ENCODE results near the gene GABRD.
A peak's percentile ranks its signal among the peaks of the same experiment; 100 is the strongest.

The GABRD gene

GRCh38 chr1:2039251-2039650 is 20.1 kb downstream of the GABRD start:
- no peak for DNase-seq

DNA sequence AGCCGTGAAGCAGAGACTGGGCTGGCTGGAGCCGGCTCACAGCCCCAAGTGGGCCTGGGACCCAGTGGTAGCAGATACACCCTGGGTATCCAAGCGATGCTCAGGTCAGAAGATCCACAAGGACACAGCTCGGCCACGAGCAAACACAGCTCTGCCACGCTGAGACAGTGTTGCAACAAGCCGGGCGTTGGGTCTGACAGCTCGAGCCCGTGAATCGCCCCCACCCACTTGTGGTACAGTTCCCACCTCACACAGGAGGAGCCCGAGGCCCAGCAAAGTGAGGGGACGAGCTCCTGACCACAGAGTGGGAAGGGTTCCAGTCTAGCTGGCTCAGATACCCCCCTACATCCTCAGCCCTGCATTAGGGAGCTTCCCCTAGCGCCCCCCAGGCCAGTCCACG is 22.2 kb downstream of the GABRD start:
- no peak for DNase-seq

GRCh38 chr1:2041887-2042286 is 22.7 kb downstream of the GABRD start:
- DNase-seq, result no peak

GRCh38 chr1:2042830-2043773 is 24.0 kb downstream of the GABRD start:
- no peak for DNase-seq

DNA sequence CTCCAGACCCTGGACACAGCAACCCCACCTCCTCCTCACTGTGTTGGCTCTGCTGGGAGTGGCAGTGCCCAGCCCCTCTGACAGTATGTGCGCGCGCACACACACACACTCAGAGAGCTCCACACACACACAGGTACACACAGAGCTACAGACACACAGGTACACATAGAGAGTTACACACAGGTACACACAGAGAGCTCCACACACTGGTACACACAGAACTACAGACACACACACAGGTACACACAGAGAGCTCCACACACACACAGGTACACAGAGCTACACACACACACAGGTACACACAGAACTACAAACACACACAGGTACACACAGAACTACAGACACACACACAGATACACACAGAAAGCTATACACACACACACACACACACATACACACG is 24.7 kb downstream of the GABRD start:
- DNase-seq, result no peak

GRCh38 chr1:2044510-2045319 is 25.6 kb downstream of the GABRD start:
- DNase-seq, result peak; percentile 63

- no peak for DNase-seq
Measured at GRCh38 chr1:2045468-2046173, 26.5 kb downstream of the GABRD start.

GRCh38 chr1:2046174-2046917 is 27.2 kb downstream of the GABRD start:
- no peak for DNase-seq

DNA sequence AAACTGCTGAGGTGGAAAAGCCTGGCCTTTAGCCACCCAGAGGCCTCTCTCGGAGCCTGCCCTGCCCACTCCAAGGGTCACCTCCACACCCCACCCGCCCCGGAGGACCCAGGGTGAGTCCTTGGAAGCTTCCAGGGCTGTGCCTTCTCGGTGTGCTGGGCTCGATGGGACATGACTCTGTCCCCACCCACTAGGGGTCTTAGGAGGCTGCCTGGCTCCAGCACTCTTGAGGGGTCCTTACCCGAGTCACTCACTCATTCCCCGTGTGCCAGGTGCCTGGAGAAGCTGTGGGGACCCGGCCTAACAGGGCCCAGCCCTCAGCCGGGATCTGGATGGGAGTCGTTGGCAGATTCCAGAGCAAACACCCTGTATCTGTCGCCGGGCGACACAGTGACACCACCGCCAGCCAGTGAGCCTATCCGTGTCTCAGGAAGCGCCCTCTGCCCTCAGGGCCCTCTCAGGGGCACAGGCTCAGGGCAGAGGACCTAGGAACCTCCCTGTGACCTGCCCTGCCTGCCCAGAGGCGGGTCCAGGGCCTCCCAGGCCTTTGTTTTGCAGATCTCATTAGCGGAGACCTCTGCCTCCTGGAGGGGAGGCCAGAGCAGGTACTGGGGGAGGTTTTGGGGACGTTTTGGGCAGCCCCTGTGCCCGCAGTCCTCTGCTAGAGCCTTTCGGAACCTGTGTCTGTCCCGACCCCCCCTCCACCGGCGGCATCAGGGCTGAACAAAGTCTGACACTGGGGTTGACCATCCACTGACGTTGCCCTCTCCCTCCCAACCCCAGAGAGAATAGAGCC is 28.0 kb downstream of the GABRD start:
- no peak for DNase-seq

- DNase-seq, result no peak
Measured at GRCh38 chr1:2047749-2048729, 28.9 kb downstream of the GABRD start.

GRCh38 chr1:2049225-2049717 is 30.1 kb downstream of the GABRD start:
- no peak for DNase-seq

DNA sequence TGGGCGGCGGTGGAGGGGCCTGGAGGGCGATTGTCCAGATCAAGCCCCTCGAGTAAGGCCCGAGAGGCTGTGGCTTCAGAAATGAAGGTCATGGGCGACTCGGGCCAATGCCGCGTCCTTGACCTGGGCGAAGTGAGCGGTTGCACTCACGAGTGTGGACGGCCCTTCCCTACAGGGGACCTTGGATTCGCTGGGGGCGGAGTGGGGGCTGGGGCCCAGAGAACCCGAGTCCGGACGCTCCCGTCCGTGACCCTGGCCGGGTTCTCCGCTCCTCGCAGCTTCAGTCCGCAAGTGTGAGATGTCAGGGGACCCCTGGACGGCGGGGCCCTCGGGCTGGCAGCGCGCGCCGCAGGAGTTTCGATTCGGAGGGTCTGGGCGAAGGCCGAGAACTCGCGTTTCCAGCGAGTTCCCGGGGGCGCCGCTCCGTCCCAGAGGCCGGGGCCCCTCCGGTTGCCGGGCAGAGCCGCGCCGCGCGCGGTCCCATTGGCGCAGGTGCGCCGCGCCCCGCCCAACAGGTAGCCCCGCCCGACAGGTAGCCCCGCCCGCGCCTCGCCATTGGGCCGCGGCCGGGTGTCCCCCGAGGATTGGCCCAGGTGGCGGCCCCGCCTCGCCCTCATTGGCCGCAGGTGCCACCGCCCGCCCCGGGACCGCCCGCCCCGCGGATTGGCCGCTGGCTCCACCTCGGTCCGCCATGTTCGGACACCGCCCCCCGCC is 30.7 kb downstream of the GABRD start, which contains the start of gene PRKCZ:
Gene PRKCZ, plus strand, starts transcription at position 694 of the 714 bp plus-strand sequence. CDS start 220 bp downstream, outside the sequence.
- peak; percentile 93 for DNase-seq

GRCh38 chr1:2050461-2050792 is 31.3 kb downstream of the GABRD start:
- DNase-seq, result peak; percentile 66

GRCh38 chr1:2050793-2051682 is 31.9 kb downstream of the GABRD start:
- no peak for DNase-seq

- DNase-seq, result no peak
Measured at GRCh38 chr1:2052054-2052679, 33.0 kb downstream of the GABRD start.

GRCh38 chr1:2052756-2053155 is 33.6 kb downstream of the GABRD start:
- no peak for DNase-seq

GRCh38 chr1:2053217-2053616 is 34.1 kb downstream of the GABRD start:
- DNase-seq, result no peak

All from activated gamma-delta T cell (primary cell).